Stimulated activated CD4-positive, alpha-beta T cell treated with anti-CD3 and anti-CD28 coated beads, TNF-alpha, amount 100 ng/mL, for 48 hours (primary cell): ENCODE data around the gene GUCA1C.

Source experiments
- DNase-seq, 3 donors: peaks; one replicate each; pipeline ENCODE4 v3.0.0-alpha.2; 2020; ENCODE audit warnings: low read depth in 3 of 3

GUCA1C gene

GRCh38 chr3:108909799-108910198 is 43.9 kb downstream of the GUCA1C start:
- DNase-seq = no peak

DNA sequence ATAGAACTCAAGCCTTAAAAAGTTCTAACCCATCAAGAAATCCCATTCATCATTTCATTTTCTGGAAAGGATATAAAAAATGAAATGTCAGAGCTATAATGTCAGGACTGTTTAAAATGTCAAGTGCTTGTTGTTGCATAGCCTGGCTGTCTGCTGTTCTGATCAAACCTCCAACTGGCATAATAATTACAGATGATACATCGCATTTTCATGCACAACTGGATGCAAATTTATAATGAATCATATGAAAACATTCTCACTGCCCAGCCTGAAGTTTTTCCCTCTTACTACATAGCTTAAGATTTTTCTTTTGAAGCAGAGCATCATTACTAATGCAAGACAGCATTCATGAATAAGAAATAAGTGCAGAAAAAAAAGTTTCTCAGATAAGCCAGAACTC is 46.5 kb downstream of the GUCA1C start:
- no peak for DNase-seq

GRCh38 chr3:108899530-108899929 is 54.1 kb downstream of the GUCA1C start:
- DNase-seq = no peak

DNA sequence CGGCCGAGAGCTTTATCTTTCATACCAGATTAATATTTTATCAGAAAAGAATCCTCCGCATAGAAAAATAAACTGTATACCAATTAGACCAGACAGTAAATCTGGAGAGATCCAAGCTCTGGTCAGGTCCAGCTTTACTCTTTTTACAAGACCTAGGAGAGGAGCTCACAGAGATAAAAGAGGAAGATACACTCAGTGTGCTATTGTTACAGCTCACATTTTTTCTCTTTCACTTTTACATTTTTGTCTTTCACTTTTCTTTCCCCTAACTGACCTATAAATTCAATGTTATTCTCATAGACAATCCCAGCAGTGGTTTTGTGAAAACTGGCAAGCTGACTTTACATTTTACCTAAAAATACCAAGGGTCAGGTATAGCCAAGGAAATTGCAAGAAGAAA is 55.8 kb downstream of the GUCA1C start:
- DNase-seq = no peak

DNA sequence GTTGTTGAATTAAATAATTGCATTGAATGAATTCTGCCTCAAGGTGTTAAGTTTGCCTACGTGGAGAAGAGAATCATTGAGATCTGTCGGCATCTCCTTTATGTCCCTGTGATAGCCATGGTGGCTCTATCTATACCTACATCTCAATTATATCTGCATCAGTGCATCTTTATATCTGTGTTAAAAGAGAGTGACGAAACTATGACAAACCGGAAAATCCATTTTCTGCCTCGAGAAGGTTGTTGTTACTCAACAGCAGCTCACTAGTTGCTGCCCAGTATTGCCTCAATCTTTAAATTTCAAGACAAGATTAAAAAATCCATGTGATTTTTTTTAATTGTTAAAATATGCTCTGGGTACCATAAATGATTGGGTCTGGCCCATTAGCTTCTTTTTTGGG is 58.7 kb downstream of the GUCA1C start:
- DNase-seq = no peak

- no peak for DNase-seq
Measured at GRCh38 chr3:108891833-108892232, 61.8 kb downstream of the GUCA1C start.

- no peak for DNase-seq
Measured at GRCh38 chr3:108887777-108888176, 65.9 kb downstream of the GUCA1C start.

- no peak for DNase-seq
Measured at GRCh38 chr3:108887121-108887520, 66.6 kb downstream of the GUCA1C start.

DNA sequence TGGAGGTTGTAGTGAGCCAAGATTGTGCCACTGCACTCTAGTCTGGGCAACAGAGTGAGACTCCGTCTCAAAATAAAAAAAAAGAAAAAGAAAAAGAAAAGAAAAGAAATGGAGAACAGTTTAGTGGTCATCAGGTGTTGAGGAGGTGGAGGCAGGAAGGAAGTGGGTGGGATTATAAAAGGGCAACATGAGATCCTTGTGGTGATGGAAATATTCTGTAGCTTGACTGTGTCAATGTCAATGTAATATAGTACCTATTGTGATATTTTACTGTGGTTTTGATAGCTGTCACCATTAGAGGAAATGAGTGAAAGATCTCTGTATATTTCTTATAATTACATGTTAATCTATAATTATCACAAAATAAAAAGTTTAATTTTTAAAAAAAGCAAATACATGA is 70.3 kb downstream of the GUCA1C start:
- no peak for DNase-seq

DNA sequence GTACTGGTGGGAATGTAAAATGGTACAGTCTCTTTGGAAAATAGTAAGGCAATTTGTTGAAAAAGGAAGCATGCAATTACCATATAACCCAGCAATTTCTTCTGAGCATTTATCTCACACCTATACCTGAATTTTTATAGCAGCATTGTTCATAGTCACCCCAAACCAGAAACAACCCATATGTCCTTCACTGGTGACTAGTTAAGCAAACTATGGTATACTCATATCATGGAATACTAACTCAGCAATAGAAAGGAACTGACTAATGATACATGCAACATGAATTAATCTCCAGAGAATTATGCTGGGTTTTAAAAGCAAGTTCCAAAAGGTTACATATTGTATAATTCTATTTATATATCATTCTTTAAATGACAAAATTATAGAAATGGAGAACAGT is 70.9 kb downstream of the GUCA1C start:
- no peak for DNase-seq

GRCh38 chr3:108879915-108880314 is 73.8 kb downstream of the GUCA1C start:
- DNase-seq = no peak

DNA sequence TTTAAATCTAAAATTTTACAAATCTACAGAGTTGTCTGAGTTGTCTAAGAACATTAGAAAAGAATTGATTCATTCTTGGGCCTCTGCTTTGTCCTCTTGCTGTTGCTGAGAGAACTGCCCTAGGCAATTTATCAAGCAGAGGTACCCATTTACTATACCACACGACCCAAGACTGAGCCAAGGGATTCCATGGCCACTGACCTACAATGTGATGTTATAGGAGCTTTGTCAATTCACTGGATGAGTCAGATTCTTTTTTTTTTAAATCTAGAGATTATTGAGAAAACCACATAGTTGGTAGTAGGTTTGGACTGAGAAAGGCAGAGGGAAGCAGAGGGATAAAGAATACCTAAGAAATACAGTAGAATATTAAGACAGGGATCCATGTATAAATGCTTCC is 75.8 kb downstream of the GUCA1C start:
- no peak for DNase-seq

GRCh38 chr3:108863799-108864135 is 89.9 kb downstream of the GUCA1C start:
- DNase-seq = no peak

DNA sequence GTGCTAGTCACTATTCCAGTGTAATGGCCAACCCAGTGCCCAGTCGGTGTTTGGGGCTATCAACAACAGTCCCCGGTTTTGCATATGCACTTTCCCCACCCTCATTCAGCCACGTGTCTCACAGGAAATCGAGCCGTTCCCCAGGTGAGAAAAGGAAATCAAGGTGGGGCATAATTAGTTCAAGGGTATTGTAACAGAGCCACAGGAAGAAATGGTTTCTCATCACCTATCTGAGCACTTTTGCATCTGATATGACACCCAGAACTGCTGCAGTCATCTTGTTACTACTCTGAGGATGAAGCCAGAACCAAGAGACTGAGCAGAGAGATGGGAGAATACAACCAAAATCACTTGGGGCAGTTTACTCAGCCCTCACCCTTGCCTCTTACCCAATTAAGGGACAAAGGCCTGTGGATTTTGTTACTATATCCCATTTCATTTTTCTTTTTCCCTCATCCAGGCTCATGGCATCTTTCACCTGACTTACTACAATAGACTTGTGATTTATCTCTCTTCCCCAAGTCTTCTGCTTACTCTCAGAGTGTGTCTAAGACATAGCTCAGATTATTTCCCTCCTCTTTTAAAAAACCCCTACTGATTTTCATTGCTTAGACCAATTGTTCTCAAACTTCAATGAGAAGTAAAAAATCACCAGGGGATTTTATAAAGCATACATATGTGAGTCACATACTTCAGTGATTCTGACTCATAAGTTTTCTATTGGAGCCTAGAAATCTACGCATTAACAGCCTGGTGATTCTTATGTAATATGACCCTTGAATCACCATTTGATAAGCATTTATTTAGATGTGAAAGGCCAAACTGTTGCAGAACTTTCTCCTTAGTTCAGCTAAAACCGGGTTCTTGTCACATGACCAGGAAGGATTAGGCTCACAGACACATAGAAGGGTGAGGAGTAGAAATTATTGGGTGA is 90.5 kb downstream of the GUCA1C start:
- DNase-seq = no peak

GRCh38 chr3:108861401-108861800 is 92.3 kb downstream of the GUCA1C start:
- DNase-seq = no peak
